SIG-M5 treated with dmso at 0.1 percent for 504 hours (cell line): ENCODE data around the gene PIAS2.
A peak's percentile ranks its signal among the peaks of the same experiment; 100 is the strongest.
"Not testable (repeated sequence)": the region's sequence is repeated elsewhere in the genome, so short reads cannot be mapped to it uniquely, and the experiment has no call there.

Experiments used
- DNase-seq: peaks from one replicate; lab custom pipeline; 2025; ENCODE audit not compliant: unreplicated experiment; lab: John Stamatoyannopoulos, UW

PIAS2 gene

GRCh38 chr18:46832849-46833248 lies 84.5 kb downstream of the PIAS2 start:
- no peak for DNase-seq

- not testable (repeated sequence) for DNase-seq
Measured at GRCh38 chr18:46832422-46832821, 84.9 kb downstream of the PIAS2 start.

- no peak for DNase-seq
Measured at GRCh38 chr18:46831434-46831833, 85.9 kb downstream of the PIAS2 start.

- DNase-seq, result no peak
Measured at GRCh38 chr18:46830633-46831032, 86.7 kb downstream of the PIAS2 start.

- no peak for DNase-seq
Measured at GRCh38 chr18:46829947-46830346, 87.4 kb downstream of the PIAS2 start.

- DNase-seq, result no peak
Measured at GRCh38 chr18:46829531-46829930, 87.8 kb downstream of the PIAS2 start.

GRCh38 chr18:46821856-46822711 lies 95.2 kb downstream of the PIAS2 start:
- no peak for DNase-seq

GRCh38 chr18:46820863-46821262 lies 96.4 kb downstream of the PIAS2 start:
- DNase-seq, result no peak

GRCh38 chr18:46815661-46816060 lies 101.6 kb downstream of the PIAS2 start:
- DNase-seq, result no peak

- no peak for DNase-seq
Measured at GRCh38 chr18:46814399-46814798, 102.9 kb downstream of the PIAS2 start.

- DNase-seq, result no peak
Measured at GRCh38 chr18:46812311-46812710, 105.0 kb downstream of the PIAS2 start.

GRCh38 chr18:46810481-46811000 lies 106.8 kb downstream of the PIAS2 start:
- DNase-seq, result no peak

GRCh38 chr18:46809145-46809544 lies 108.2 kb downstream of the PIAS2 start:
- no peak for DNase-seq

- not testable (repeated sequence) for DNase-seq
Measured at GRCh38 chr18:46795945-46796344, 121.4 kb downstream of the PIAS2 start.

GRCh38 chr18:46794607-46795006 lies 122.7 kb downstream of the PIAS2 start:
- DNase-seq, result no peak

- DNase-seq, result no peak
Measured at GRCh38 chr18:46793565-46793964, 123.7 kb downstream of the PIAS2 start.

GRCh38 chr18:46789088-46789487 lies 128.2 kb downstream of the PIAS2 start:
- DNase-seq, result no peak

- DNase-seq, result no peak
Measured at GRCh38 chr18:46787674-46788073, 129.6 kb downstream of the PIAS2 start.

GRCh38 chr18:46772357-46772756 lies 144.9 kb downstream of the PIAS2 start:
- peak; percentile 80 for DNase-seq

GRCh38 chr18:46771141-46771540 lies 146.2 kb downstream of the PIAS2 start:
- DNase-seq, result no peak

GRCh38 chr18:46770708-46771107 lies 146.6 kb downstream of the PIAS2 start:
- DNase-seq, result no peak

- DNase-seq, result no peak
Measured at GRCh38 chr18:46768166-46768921, 149.0 kb downstream of the PIAS2 start.
